Measurements from ENCODE around the gene DGKG.

- TF ChIP-seq, protein P1, sequence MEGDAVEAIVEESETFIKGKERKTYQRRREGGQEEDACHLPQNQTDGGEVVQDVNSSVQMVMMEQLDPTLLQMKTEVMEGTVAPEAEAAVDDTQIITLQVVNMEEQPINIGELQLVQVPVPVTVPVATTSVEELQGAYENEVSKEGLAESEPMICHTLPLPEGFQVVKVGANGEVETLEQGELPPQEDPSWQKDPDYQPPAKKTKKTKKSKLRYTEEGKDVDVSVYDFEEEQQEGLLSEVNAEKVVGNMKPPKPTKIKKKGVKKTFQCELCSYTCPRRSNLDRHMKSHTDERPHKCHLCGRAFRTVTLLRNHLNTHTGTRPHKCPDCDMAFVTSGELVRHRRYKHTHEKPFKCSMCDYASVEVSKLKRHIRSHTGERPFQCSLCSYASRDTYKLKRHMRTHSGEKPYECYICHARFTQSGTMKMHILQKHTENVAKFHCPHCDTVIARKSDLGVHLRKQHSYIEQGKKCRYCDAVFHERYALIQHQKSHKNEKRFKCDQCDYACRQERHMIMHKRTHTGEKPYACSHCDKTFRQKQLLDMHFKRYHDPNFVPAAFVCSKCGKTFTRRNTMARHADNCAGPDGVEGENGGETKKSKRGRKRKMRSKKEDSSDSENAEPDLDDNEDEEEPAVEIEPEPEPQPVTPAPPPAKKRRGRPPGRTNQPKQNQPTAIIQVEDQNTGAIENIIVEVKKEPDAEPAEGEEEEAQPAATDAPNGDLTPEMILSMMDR (conservative IDR thresholded peaks at IDR 0.05; ENCODE audit: low read length) = no peak
- TF ChIP-seq EZH2phosphoT487 (IDR thresholded peaks at IDR 0.05; ENCODE audit: borderline replicate concordance) = no peak
Observed at GRCh38 chr3:186144257-186144656, 217.8 kb downstream of the DGKG start.
